Thymus (tissue), 11 donors: ENCODE data around the gene HP1BP3. TPM values are rescaled to one million over a fixed set of nuclear protein-coding genes. Genes with fewer than 3 reads are reported as not detected.
A peak's percentile ranks its signal among the peaks of the same experiment; 100 is the strongest.

Experiments used
- DNase-seq, 9 donors: peaks; one replicate each; pipeline ENCODE4 v3.0.0-alpha.2; 2013; ENCODE audit warnings: low spot score in 9 of 9, low read depth in 6 of 9, missing footprints in 1 of 9
- H3K27ac ChIP-seq, 2 donors: one replicate each; pipeline ENCODE4 v1.5.1; 2013; ENCODE audit warnings: control low read depth in 1 of 2, low read depth in 1 of 2, low read length in 1 of 2, mild to moderate bottlenecking in 1 of 2, moderate library complexity in 1 of 2
- H3K27me3 ChIP-seq, 2 donors: one replicate each; pipeline ENCODE4 v1.5.1; 2013; ENCODE audit warnings: low read length in 1 of 2; ENCODE audit not compliant: control insufficient read depth in 2 of 2, insufficient read depth in 1 of 2
- H3K36me3 ChIP-seq, 2 donors: one replicate each; pipeline ENCODE4 v1.5.1; 2013; ENCODE audit warnings: low read length in 1 of 2, mild to moderate bottlenecking in 1 of 2, moderate library complexity in 1 of 2; ENCODE audit not compliant: control insufficient read depth in 2 of 2, insufficient read depth in 2 of 2
- H3K4me1 ChIP-seq, 2 donors: one replicate each; pipeline ENCODE4 v1.5.1; 2013; ENCODE audit warnings: low read length in 2 of 2; ENCODE audit not compliant: control insufficient read depth in 2 of 2, insufficient read depth in 2 of 2
- H3K4me3 ChIP-seq, 2 donors: one replicate each; pipeline ENCODE4 v1.5.1; 2013; ENCODE audit warnings: low read length in 2 of 2, control low read depth in 1 of 2, mild to moderate bottlenecking in 1 of 2
- H3K9me3 ChIP-seq, 2 donors: one replicate each; pipeline ENCODE4 v1.5.1; 2013; ENCODE audit warnings: low read length in 1 of 2, mild to moderate bottlenecking in 1 of 2; ENCODE audit not compliant: control insufficient read depth in 2 of 2, insufficient read depth in 1 of 2
- WGBS: extraction: QIAGEN DNeasy Blood & Tissue Kit; methylation state at CpG from one replicate; pipeline ENCODE4 v1.1.7; 2013; 5-methylcytosine and 5-hydroxymethylcytosine counted together
- polyA plus RNA-seq: library from polyadenylated mRNA; stranded (reverse); fragments of 200-250 nt; gene quantifications from one replicate; pipeline ENCODE4 v1.2.3, GENCODE V29; 2013
- total RNA-seq: library from RNA; stranded (reverse); fragments of 120-200 nt; gene quantifications from one replicate; pipeline ENCODE4 v1.2.4, GENCODE V29; 2013
- donor health status: healthy.

The HP1BP3 gene
- total and polyA plus RNA-seq, 2 donors, result 123 to 172 TPM

GRCh38 chr1:20696397-20697333, 90.4 kb downstream of the HP1BP3 start:
- H3K27ac ChIP-seq, result peak overlapping the region; percentile 9 to 26
- no peaks in the 10 kb centered on the region for H3K36me3 ChIP-seq
- no peaks in the 10 kb centered on the region for H3K9me3 ChIP-seq
- H3K4me3 ChIP-seq, result peak overlapping the region; percentile 52 to 55
- peak; percentile 27 to 75 (median 47) for DNase-seq
- H3K4me1 ChIP-seq, result peaks cover 0 to 11% of the 10 kb centered on the region in 2 donors
- 6% methylated on average over 46 of the region's 46 CpGs for WGBS
- no peaks in the 10 kb centered on the region for H3K27me3 ChIP-seq

DNA sequence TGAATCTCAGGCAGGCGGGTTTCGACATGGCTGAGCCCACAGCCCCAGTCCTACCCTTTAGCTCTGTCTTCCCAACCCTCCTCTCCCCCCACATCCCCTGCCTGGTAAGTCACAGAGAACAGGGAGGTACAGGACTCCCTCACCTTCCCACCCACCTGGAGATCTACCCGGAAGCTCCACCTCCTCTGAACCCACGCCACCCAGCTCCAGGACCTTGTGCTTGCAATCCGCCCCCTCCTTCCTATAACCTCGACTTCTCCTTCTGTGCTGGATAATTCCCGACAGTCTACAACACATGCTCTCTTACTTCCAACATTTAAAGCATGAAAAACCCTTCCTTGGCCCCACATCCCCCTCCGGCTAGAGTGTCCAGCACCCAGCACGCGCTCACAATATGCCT, 91.6 kb downstream of the HP1BP3 start:
- no peaks in the 10 kb centered on the region for H3K36me3 ChIP-seq
- H3K4me3 ChIP-seq, result no peak overlapping the region
- no peaks in the 10 kb centered on the region for H3K9me3 ChIP-seq
- H3K27me3 ChIP-seq, result no peaks in the 10 kb centered on the region
- H3K4me1 ChIP-seq, result peaks cover 0 to 11% of the 10 kb centered on the region in 2 donors
- WGBS, result 91% methylated on average over 10 of the region's 10 CpGs
- H3K27ac ChIP-seq, result no peak overlapping the region
- no peak for DNase-seq

DNA sequence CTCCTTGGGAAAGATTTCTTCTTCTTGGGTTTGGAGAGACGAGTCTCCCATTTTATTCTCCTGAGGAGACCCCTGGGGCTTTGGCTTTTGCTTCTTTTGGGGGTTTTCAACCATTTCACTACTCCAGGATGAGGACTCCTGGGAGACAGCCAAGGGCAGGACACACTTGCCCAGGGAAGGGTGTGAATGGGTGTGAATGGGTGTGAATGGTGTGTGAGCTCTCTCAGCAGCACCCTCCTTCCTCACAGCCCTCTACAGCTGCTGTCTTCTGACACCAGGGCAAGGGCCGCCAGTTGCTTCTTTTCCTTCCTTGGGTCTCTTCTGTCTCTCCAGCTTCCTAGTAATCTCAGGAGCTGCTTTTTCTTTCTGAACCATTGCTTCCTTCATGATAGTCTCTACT, 93.5 kb downstream of the HP1BP3 start:
- Histone ChIP-seq H3K27ac (no peak overlapping the region), H3K36me3 (no peaks in the 10 kb centered on the region), H3K4me1 (peaks cover 0 to 11% of the 10 kb centered on the region in 2 donors), H3K9me3 (no peaks in the 10 kb centered on the region), H3K27me3 (no peaks in the 10 kb centered on the region), H3K4me3 (no peak overlapping the region)
- WGBS, result 89% methylated on average over 2 of the region's 2 CpGs
- DNase-seq, result no peak

Other genes with a start within 250 kb of the HP1BP3 start
- 0.09 TPM for gene FAM43B, start 234.7 kb downstream of the HP1BP3 start, total RNA-seq
- 0.32 TPM for gene FAM43B, start 234.7 kb downstream of the HP1BP3 start, polyA plus RNA-seq
- gene CDA, start 198.2 kb downstream of the HP1BP3 start, total RNA-seq, result 0.33 TPM
- 2.8 TPM for gene CDA, start 198.2 kb downstream of the HP1BP3 start, polyA plus RNA-seq
- 16.6 TPM for gene PINK1, start 153.8 kb downstream of the HP1BP3 start, total RNA-seq
- gene PINK1, start 153.8 kb downstream of the HP1BP3 start, polyA plus RNA-seq, result 51.7 TPM
- gene DDOST, start 125.9 kb downstream of the HP1BP3 start, total RNA-seq, result 121 TPM
- gene DDOST, start 125.9 kb downstream of the HP1BP3 start, polyA plus RNA-seq, result 93.0 TPM
- 0.85 TPM for gene KIF17, start 69.3 kb downstream of the HP1BP3 start, total RNA-seq
- 1.0 TPM for gene KIF17, start 69.3 kb downstream of the HP1BP3 start, polyA plus RNA-seq
- gene SH2D5, start 54.6 kb downstream of the HP1BP3 start, total RNA-seq, result 0.14 TPM
- gene SH2D5, start 54.6 kb downstream of the HP1BP3 start, polyA plus RNA-seq, result 1.4 TPM